HL-60/S4 (cell line): Measurements from ENCODE around the gene CCDC92.

Experiments
- in situ Hi-C: fragments of 300-500 bp; cut with MboI; formaldehyde crosslinking; loops from 2 replicates; pipeline ENCODE4 v1.14.3; 2022; ENCODE audit warnings: low sequenced_read_pairs

CCDC92 gene

DNA sequence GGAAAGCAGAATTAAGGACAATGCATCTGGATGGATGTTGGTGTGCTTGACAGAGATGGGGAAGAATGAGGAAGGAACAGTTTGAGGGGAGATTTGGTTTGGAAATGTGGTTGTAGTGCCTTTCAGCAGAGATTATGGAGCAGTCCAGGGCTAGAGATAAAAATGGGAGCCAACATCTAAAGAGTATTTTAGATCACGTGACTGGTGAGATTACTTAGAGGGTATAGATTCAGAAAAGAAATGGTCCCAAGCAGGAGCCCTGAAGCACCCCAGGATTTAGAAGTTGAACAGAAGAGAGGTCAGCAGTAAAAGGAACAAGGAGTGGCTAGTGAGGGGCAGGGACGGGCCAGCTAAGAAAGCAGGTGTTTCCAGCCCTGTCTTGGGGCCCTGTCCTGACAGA lies 30.0 kb upstream of the CCDC92 start:
- in situ Hi-C loops: no loop called here

DNA sequence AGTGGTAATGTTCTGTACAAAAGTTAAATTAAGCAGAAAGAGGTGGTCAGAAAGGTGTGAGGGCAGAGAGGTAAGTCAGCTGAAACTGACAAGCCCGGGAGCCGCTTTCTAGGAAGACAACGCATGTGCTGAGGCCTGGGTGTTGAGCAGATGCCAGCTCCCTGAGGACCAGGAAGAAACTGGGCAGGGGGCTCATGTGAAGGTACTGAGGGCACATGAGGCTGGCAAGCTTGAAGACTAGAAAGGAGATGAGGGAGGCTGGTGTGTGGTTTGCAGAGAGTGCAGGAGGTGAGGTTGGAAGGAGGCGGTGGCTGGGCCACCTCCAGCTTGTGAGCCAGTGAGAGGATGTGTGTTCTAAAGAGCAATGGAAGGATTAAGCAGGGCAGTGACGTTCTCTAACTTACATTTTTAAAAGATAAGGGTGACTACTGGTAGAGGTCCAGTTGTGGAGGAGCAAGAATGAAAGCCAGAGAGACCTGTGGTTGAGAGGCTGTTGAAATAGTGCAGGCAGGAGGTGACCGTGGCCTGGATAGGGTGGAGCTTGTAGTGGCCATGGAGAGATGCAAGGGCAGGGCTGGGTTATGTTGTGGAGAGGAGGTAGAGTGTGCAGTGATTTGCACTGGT lies 29.5 kb upstream of the CCDC92 start:
- in situ Hi-C loops: no loop called here

GRCh38 chr12:124001343-124001742 lies 28.7 kb upstream of the CCDC92 start:
- in situ Hi-C loops: no loop called here

DNA sequence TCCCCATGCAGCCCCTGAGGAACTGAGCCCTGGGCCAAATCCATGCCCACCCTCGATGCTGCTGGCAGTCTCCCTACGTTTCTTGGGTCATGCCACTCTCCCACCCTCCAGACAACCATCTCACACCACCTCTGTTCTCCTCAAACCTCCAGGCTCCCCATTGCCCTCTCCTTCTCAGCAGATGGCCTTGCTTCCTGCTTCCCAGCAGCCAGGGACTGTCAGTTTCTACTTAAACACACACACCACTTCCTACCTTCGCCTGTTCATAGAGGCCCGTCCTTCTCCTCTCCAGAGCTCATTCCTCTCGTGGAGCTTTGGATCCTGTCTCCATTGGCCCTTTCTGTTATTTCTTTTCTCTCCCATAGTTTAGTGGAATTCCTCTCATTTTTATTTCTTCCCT lies 27.5 kb upstream of the CCDC92 start:
- in situ Hi-C loops: no loop called here

GRCh38 chr12:123998991-123999359 lies 26.3 kb upstream of the CCDC92 start:
- in situ Hi-C loops: no loop called here

- in situ Hi-C loops: no loop called here
Measured at GRCh38 chr12:123998344-123998990, 25.8 kb upstream of the CCDC92 start.

DNA sequence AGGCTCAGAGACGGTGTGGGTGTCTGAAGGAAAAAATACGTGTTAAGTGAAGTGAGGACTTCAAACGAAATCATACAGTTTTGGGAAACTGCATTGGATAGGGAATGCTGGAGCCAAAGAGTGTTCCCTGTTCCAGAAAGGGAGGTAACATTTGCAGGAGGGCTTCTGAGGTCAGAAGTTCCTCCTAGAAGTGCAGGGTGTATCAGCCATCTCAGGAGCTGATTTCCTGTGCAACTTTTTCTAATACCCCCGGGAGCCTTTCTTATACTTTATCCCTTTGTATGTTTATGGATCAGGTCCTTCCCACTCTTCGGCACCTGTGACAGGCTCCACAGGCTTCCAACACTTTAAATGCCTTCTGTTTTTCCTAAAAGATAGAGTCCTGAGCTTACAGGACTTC lies 25.3 kb upstream of the CCDC92 start:
- in situ Hi-C loops: no loop called here

GRCh38 chr12:123997033-123997822 lies 24.6 kb upstream of the CCDC92 start:
- in situ Hi-C loops: no loop called here

DNA sequence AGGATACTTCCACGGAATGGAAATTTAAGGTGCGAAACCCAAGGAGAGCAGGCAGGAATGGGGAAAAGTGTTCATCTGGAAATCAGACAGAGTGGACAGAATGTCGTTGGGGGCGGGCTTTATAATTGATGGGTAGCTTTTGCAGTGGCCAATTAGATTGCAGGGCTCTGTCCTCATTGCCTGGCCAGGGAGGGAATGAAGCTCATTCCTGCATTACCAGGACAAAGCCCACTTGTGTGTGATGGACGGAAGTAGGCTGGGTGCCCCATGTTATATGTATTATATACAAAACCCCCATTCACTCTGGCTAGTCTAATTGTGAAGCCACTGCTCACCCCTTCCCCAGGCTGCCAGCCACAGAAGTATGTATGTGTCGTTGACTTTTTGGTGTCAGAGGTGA lies 23.9 kb upstream of the CCDC92 start:
- in situ Hi-C loops: no loop called here

- in situ Hi-C loops: no loop called here
Measured at GRCh38 chr12:123995023-123995748, 22.6 kb upstream of the CCDC92 start.

- in situ Hi-C loops: no loop called here
Measured at GRCh38 chr12:123992118-123992825, 19.6 kb upstream of the CCDC92 start.

DNA sequence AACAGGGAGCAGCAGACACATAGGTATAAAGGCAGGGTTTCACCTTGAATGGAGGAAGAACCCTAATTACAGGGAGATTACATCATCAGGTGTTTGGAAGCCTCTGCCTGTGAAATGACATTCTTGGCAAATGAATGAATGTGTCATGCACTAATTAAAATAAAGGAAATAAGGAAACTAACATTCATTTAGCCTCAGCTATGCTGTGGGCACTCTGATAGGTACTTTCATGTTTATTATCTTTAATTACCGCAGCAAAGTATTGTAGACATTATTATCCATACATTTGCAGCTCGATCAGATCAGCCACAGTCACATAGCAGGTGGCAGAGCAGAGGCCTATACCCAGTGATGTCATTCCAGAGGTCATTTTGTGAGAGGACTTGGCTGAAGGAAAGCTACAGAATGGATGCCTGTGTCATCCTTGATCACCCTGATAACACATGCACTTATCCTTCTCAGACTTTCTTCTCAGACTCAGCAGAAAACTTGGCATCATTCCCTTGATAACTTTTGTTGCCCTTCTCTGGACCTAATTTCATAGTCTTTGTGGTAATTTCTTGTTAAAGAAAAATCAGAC lies 18.8 kb upstream of the CCDC92 start:
- in situ Hi-C loops: no loop called here

- in situ Hi-C loops: no loop called here
Measured at GRCh38 chr12:123990511-123990910, 17.9 kb upstream of the CCDC92 start.

DNA sequence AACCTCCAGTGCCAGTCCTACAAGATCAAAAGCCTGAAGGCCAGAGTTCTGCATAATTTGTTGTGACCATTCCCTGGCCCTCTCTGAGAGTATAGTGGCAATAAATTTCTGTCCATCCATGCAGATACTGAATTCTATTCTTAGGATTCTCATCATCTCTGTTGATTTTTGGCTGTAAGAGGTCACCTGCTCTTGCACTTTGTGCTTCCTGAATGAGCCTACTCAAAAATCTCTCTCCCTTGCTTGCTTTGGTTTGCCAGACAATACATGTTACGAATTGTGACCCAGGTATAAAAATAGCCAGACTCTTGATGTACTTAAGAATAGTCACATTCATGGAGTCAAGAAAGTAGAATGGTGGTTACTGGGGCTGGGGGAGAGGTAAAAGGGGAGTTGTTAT lies 17.1 kb upstream of the CCDC92 start:
- in situ Hi-C loops: no loop called here

- in situ Hi-C loops: no loop called here
Measured at GRCh38 chr12:123989168-123989567, 16.5 kb upstream of the CCDC92 start.

DNA sequence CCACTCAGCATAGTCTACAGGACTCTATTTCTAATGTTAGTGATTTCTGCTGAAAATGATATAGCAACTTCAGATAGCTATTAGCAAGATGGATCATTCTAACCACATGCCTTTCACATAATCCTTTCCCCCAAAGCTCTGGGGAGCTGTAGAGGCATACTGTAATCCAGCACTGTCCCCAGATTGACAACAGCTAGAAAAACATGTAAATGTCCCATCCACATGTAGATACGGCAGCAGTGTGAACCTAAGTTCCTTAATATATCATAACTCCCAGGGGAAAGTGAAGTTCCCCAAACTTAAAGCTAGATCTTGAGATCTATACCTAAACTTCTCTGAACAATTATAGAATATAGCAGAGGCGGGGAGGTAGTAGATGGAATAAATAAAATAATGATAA lies 14.4 kb upstream of the CCDC92 start:
- in situ Hi-C loops: no loop called here

DNA sequence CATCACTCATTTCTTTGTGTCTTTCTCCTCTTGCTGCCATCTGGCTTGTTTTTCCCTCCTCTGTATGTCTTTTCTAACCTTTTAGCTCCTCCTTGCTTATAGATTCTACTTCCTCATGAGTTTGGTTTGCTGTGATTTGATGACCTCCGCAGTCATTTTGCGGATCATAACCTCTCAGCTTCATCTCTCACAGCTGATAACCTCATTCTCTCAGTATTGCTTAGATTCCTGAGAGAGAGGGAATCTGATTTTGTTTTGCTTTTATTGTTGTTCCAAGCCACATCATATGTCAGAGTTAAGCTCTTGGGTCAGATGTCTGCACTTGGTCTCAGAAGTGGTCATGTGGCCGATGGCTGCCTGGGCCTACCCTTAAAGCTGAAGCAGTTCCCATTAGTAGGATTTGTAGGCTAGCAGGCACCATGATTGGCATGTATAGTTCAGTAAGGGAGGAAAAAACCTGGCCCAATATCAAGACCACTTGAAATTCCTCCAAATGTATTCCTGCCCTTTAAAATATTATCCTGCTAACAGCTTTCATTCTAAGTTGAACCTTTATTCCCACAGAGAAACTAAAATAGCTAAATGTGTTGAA lies 13.8 kb upstream of the CCDC92 start:
- in situ Hi-C loops: no loop called here

- in situ Hi-C loops: no loop called here
Measured at GRCh38 chr12:123984903-123985302, 12.3 kb upstream of the CCDC92 start.

DNA sequence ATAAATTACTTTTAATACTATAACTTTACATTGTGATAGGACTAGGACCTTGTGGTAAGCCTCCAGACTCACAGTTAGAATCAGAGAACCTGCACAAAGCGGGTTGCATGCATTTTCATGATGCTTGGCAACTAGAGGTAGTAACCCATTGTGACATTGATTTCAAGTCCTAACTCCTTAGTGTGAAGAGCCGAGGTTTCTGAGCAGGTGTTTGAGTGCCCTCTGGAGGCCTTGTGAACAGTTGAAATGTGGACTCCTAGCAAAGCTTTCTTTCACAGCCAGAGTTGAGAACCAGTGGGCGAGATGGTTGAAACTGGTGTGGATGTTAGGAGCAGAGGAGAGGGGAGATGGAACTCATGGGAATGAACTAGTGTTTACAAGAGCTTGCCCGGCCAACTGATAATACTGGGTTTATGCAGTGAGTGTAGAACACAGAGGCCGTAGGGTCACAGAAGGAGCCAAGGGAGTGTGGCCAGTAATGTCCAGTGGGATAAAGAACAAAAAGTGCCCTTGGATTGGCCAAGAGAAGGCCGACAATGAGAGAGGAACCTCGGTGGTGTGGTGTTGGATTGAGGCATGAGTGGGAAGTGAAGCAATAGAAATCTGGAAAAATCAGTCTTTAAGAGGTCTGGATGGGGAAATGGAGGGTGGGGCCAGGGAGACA lies 11.3 kb upstream of the CCDC92 start:
- in situ Hi-C loops: no loop called here

- in situ Hi-C loops: no loop called here
Measured at GRCh38 chr12:123982269-123982668, 9.6 kb upstream of the CCDC92 start.
